GM12878 (cell line): ENCODE measurements around the gene CARD11. TPM values are rescaled to one million over a fixed set of nuclear protein-coding genes. Genes with fewer than 3 reads are reported as not detected.
A peak's percentile ranks its signal among the peaks of the same experiment; 100 is the strongest.

Experiments used
- ATAC-seq: fragments of 200-7000 bp; cut with Tn5 transposase; 3 replicates; pipeline ENCODE4 v1.9.1; 2020; ENCODE audit warnings: mild to moderate bottlenecking, moderate library complexity
- BruUV-seq: library from RNA; stranded (reverse); fragments of 400-500 nt; replicated peaks from 2 replicates; lab custom pipeline; 2021; lab: Mats Ljungman, UMichigan
- CTCF ChIA-PET: fragments of 300-600 bp; sonication (Branson Sonifier 250); formaldehyde crosslinking; extraction: SDS; loops from one replicate; lab custom pipeline; 2021; ENCODE audit warnings: inconsistent platforms; lab: Yijun Ruan, JAX
- POLR2A ChIA-PET: fragments of 350-600 bp; formaldehyde crosslinking; extraction: SDS; loops from one replicate; lab custom pipeline; 2021; ENCODE audit warnings: inconsistent platforms; lab: Charles Lee
- RAD21 ChIA-PET: fragments of 300-600 bp; sonication (Branson Sonifier 250); formaldehyde crosslinking; loops from one replicate; lab custom pipeline; 2023; ENCODE audit warnings: antibody characterized with exemption; ENCODE audit not compliant: unreplicated experiment; lab: Charles Lee
- SMC1A ChIA-PET: fragments of 300-600 bp; sonication (Branson Sonifier 250); formaldehyde crosslinking; loops from one replicate; lab custom pipeline; 2023; ENCODE audit not compliant: unreplicated experiment, uncharacterized antibody; lab: Charles Lee
- DNase-seq: peaks from one replicate; pipeline ENCODE4 v3.0.0-alpha.2; 2011; ENCODE audit warnings: low read depth, low spot score
- FAIRE-seq: peaks from 3 replicates; lab custom pipeline; 2011; peaks lifted over from hg19 to GRCh38; lab: Jason Lieb, UNC
- H2AFZ ChIP-seq: 2 replicates; pipeline ENCODE4 v1.6.0; 2011; ENCODE audit warnings: low read depth, low read length, control low read depth; ENCODE audit not compliant: control insufficient read depth
- H3K27ac ChIP-seq: 2 replicates; pipeline ENCODE4 v1.5.1; 2011; ENCODE audit warnings: control low read depth; ENCODE audit not compliant: control insufficient read depth, insufficient read depth
- H3K27me3 ChIP-seq, 2 experiments: replicated peaks in 1 of 2; 2 replicates each; pipeline versions ENCODE4 v1.6.0 to v1.6.1; 2011; ENCODE audit warnings: low read length in 1 of 2; ENCODE audit not compliant: control insufficient read depth in 2 of 2, insufficient read depth in 2 of 2
- H3K36me3 ChIP-seq, 2 experiments: 2 replicates each; pipeline ENCODE4 v1.5.1; 2011; ENCODE audit warnings: low read length in 1 of 2; ENCODE audit not compliant: control insufficient read depth in 2 of 2, insufficient read depth in 2 of 2
- H3K4me1 ChIP-seq: 2 replicates; pipeline ENCODE4 v1.6.1; 2011; ENCODE audit warnings: mild to moderate bottlenecking, low read length, moderate library complexity, mixed read lengths; ENCODE audit not compliant: control insufficient read depth, insufficient read depth
- H3K4me2 ChIP-seq: 2 replicates; pipeline ENCODE4 v1.6.0; 2011; ENCODE audit warnings: control low read depth; ENCODE audit not compliant: control insufficient read depth, insufficient read depth
- H3K4me3 ChIP-seq: fragments of 200-600 bp; sonication (generic); 2 replicates; pipeline ENCODE4 v1.5.1; 2016
- H3K79me2 ChIP-seq: 2 replicates; pipeline ENCODE4 v1.6.0; 2011; ENCODE audit warnings: low read length; ENCODE audit not compliant: control insufficient read depth, insufficient read depth
- H3K9ac ChIP-seq: 2 replicates; pipeline ENCODE4 v1.8.0; 2011; ENCODE audit warnings: low read length, control low read depth, mixed read lengths; ENCODE audit not compliant: control insufficient read depth, insufficient read depth
- H3K9me3 ChIP-seq: replicated peaks from 3 replicates; pipeline ENCODE4 v1.5.1; 2011; ENCODE audit warnings: mild to moderate bottlenecking, low read length; ENCODE audit not compliant: control insufficient read depth, insufficient read depth
- H4K20me1 ChIP-seq: 2 replicates; pipeline ENCODE4 v1.6.0; 2011; ENCODE audit not compliant: control insufficient read depth, insufficient read depth
- ATF2 ChIP-seq: IDR thresholded peaks from 2 replicates; pipeline ENCODE4 v1.6.1; 2012; ENCODE audit warnings: low read length, inconsistent platforms
- ATF3 ChIP-seq: IDR thresholded peaks from 2 replicates; pipeline ENCODE4 v1.6.1; 2011; ENCODE audit warnings: low read depth, mild to moderate bottlenecking, low read length, moderate library complexity, borderline replicate concordance; ENCODE audit errors: extremely low read depth
- CEBPB ChIP-seq, 2 experiments: fragments of 150-350 bp in 1 of 2; IDR thresholded peaks; 2 replicates each; pipeline ENCODE4 v1.6.1; 2012 to 2014; ENCODE audit warnings: low read depth in 2 of 2, low read length in 2 of 2, borderline replicate concordance in 1 of 2, inconsistent platforms in 1 of 2
- CEBPZ ChIP-seq: fragments of 150-350 bp; IDR thresholded peaks from 2 replicates; pipeline ENCODE4 v1.6.1; 2016; ENCODE audit warnings: low read depth, low read length
- CHD1 ChIP-seq: IDR thresholded peaks from 2 replicates; pipeline ENCODE4 v1.6.1; 2012; ENCODE audit warnings: low read depth, low read length, improper control_type of control experiment
- EP300 ChIP-seq, 2 experiments: fragments of 150-350 bp in 1 of 2; IDR thresholded peaks; 2 replicates each; pipeline ENCODE4 v1.6.1; 2011 to 2012; ENCODE audit warnings: low read depth in 2 of 2, low read length in 2 of 2, borderline replicate concordance in 1 of 2, improper control_type of control experiment in 1 of 2, inconsistent platforms in 1 of 2; ENCODE audit not compliant: control insufficient read depth in 1 of 2
- HDAC6 ChIP-seq: fragments of 200-600 bp; sonication (generic); IDR thresholded peaks from one replicate; pipeline ENCODE4 v1.8.0; 2017; ENCODE audit warnings: antibody characterized with exemption; ENCODE audit not compliant: unreplicated experiment
- PAX5 ChIP-seq: IDR thresholded peaks from 2 replicates; pipeline ENCODE4 v1.6.1; 2011; ENCODE audit warnings: low read depth, low read length, borderline replicate concordance
- RELB ChIP-seq: fragments of 450-650 bp; IDR thresholded peaks from 2 replicates; pipeline ENCODE4 v1.6.1; 2017; ENCODE audit warnings: low read depth, mild to moderate bottlenecking, moderate library complexity
- TARDBP ChIP-seq: IDR thresholded peaks from 2 replicates; pipeline ENCODE4 v1.6.1; 2016; ENCODE audit warnings: borderline replicate concordance
- ZBTB11 ChIP-seq: fragments of 450-650 bp; formaldehyde crosslinking; IDR thresholded peaks from 2 replicates; pipeline ENCODE4 v1.5.0; 2022; ENCODE audit warnings: mild to moderate bottlenecking, missing genetic modification characterization
- ZNF384 ChIP-seq: IDR thresholded peaks from 2 replicates; pipeline ENCODE4 v1.6.1; 2012; ENCODE audit warnings: low read depth, mild to moderate bottlenecking, low read length, improper control_type of control experiment, borderline replicate concordance
- WGBS: methylation state at CpG from one replicate; pipeline ENCODE4 v1.1.6; 2016; ENCODE audit warnings: low lambda C conversion rate; ENCODE audit not compliant: insufficient replicate concordance, insufficient coverage; ENCODE audit errors: missing lambda C conversion rate; 5-methylcytosine and 5-hydroxymethylcytosine counted together
- in situ Hi-C: fragments of 300-500 bp; cut with MboI; formaldehyde crosslinking; loops from 9 replicates; pipeline ENCODE4 v1.14.3; 2018; ENCODE audit warnings: mixed read lengths
- intact Hi-C: fragments of 100-400 bp; cut with micrococcal nuclease; formaldehyde crosslinking; loops from one replicate; pipeline ENCODE4 v1.14.2; 2022; ENCODE audit not compliant: unreplicated experiment
- polyA plus RNA-seq, 11 experiments: library from polyadenylated mRNA; depleted of rRNA in 4 of 11; unstranded in 6 of 11; stranded (reverse) in 5 of 11; fragments of >200 nt; fragmentation: Nextera tagmentation in 4 of 11; fragmentation: Illumina TruSeq in 1 of 11; extraction: Ambion mirVana in 4 of 11; extraction: Trizol in 1 of 11; gene quantifications; 1 replicate in 1 of 11; 2 replicates in 10 of 11; pipeline versions ENCODE4 v1.2.1 to v1.2.3, GENCODE V29; 2011 to 2016; ENCODE audit warnings: inconsistent platforms in 2 of 11, missing spikeins in 2 of 11, low read depth in 1 of 11
- total RNA-seq, 4 experiments: library from RNA; depleted of rRNA in 3 of 4; stranded (reverse); fragments of >200 nt in 3 of 4; fragmentation: Illumina TruSeq in 1 of 4; extraction: Trizol in 1 of 4; gene quantifications; 2 replicates each; pipeline versions ENCODE4 v1.2.1 to v1.2.3, GENCODE V29; 2013 to 2021

The CARD11 gene
- total and polyA plus RNA-seq, 10 of the 15 experiments (the other 5 are each of a cell fraction or from before 2014, with no cell fraction given) = 0.27 to 72.0 (median 28.4) TPM

GRCh38 chr7:2981103-2981480, 62.6 kb downstream of the CARD11 start:
- ChIA-PET POLR2A (no interaction called here), CTCF (no interaction called here), SMC1A (interaction anchor here (1.2 to 1.5 kb wide), 2 partner anchors 42 to 86 kb away, joined by 3 to 4 read pairs; no protein-coding TSS in a partner anchor), RAD21 (no interaction called here)
- no peaks in the 10 kb centered on the region; the same call in 2 of the 3 replicates for H3K9me3 ChIP-seq
- H3K4me1 ChIP-seq = peaks cover 44% of the 10 kb centered on the region
- WGBS = 89% methylated on average over 8 of the region's 8 CpGs
- no peaks in the 10 kb centered on the region for H4K20me1 ChIP-seq
- no peak for ATAC-seq
- FAIRE-seq = no peak
- peak overlapping the region; percentile 99 for H3K4me2 ChIP-seq
- H3K9ac ChIP-seq = no peak overlapping the region
- intact Hi-C loops = no loop called here
- no peak overlapping the region for H2AFZ ChIP-seq
- BruUV-seq = no TSS peak
- H3K79me2 ChIP-seq = peaks cover 12% of the 10 kb centered on the region
- in situ Hi-C loops = no loop called here
- peaks cover 2 to 8% of the 10 kb centered on the region in 2 experiments; a peak in 3 of 4 replicates for H3K36me3 ChIP-seq
- H3K27me3 ChIP-seq = no peaks in the 10 kb centered on the region
- no peak overlapping the region for H3K4me3 ChIP-seq
- H3K27ac ChIP-seq = no peak overlapping the region
- no peak for DNase-seq
- TF ChIP-seq CEBPZ (no peak), EP300 (IDR thresholded peaks at IDR 0.05; ENCODE audit: borderline replicate concordance in 1 of 2, control insufficient read depth in 1 of 2, low read depth in 2 of 2, low read length in 2 of 2) (no peak), ATF3 (no peak), PAX5 (no peak), HDAC6 (no peak), ZNF384 (no peak), ATF2 (no peak), CHD1 (no peak), CEBPB (IDR thresholded peaks at IDR 0.05; ENCODE audit: borderline replicate concordance in 1 of 2, low read depth in 2 of 2, low read length in 2 of 2) (no peak), ZBTB11 (CRISPR knock-in tag) (no peak), TARDBP (no peak), RELB (no peak)
